Activated T-cell treated with anti-CD3 and anti-CD28 coated beads, Interleukin-2, amount 50 U/mL, for 4 hours (primary cell): ENCODE results near the gene CDC42SE2. TPM values are rescaled to one million over a fixed set of nuclear protein-coding genes. Genes with fewer than 3 reads are reported as not detected.
A peak's percentile ranks its signal among the peaks of the same experiment; 100 is the strongest.
"Not testable (repeated sequence)": the region's sequence is repeated elsewhere in the genome, so short reads cannot be mapped to it uniquely, and the experiment has no call there.

Experiments used
- ATAC-seq, 2 donors: fragments of 200-7000 bp; cut with Tn5 transposase; one replicate each; pipeline ENCODE4 v1.10.0; 2021
- DNase-seq: peaks from one replicate; pipeline ENCODE4 v3.0.0-alpha.2; 2020
- H3K27me3 Mint-ChIP-seq: one replicate; pipeline ENCODE4 v1.8.0; 2021; ENCODE audit warnings: low read depth, mixed read lengths
- H3K36me3 Mint-ChIP-seq: one replicate; pipeline ENCODE4 v1.8.0; 2022; ENCODE audit warnings: mixed read lengths; ENCODE audit not compliant: insufficient read depth
- H3K4me1 Mint-ChIP-seq: one replicate; pipeline ENCODE4 v1.8.0; 2021; ENCODE audit warnings: low read depth, mixed read lengths
- H3K4me3 Mint-ChIP-seq: one replicate; pipeline ENCODE4 v1.8.0; 2021; ENCODE audit warnings: mild to moderate bottlenecking, moderate library complexity, mixed read lengths
- H3K9me3 Mint-ChIP-seq: one replicate; pipeline ENCODE4 v1.8.0; 2021; ENCODE audit warnings: mixed read lengths
- total RNA-seq, 3 donors: library from RNA; stranded (reverse); gene quantifications; one replicate each; pipeline ENCODE4 v1.2.1, GENCODE V29; 2021

CDC42SE2 gene
- total RNA-seq, 3 donors from 2014 or later: 89.3 to 103 (median 97.5) TPM

GRCh38 chr5:131396630-131397273 is 132.9 kb downstream of the CDC42SE2 start:
- DNase-seq: no peak
- ATAC-seq: no peak
- Mint-ChIP-seq H3K9me3 (peaks cover 3% of the 10 kb centered on the region), H3K36me3 (peaks cover 69% of the 10 kb centered on the region), H3K4me1 (peaks cover 66% of the 10 kb centered on the region), H3K4me3 (peak overlapping the region; percentile 52), H3K27me3 (no peaks in the 10 kb centered on the region)

- peaks cover 44% of the 10 kb centered on the region for H3K4me1 Mint-ChIP-seq
- ATAC-seq, H3K27me3 Mint-ChIP-seq, DNase-seq, H3K4me3 Mint-ChIP-seq: not testable (repeated sequence)
- H3K36me3 Mint-ChIP-seq: peaks cover 71% of the 10 kb centered on the region
- peaks cover 12% of the 10 kb centered on the region for H3K9me3 Mint-ChIP-seq
Measured at GRCh38 chr5:131399007-131399406, 135.2 kb downstream of the CDC42SE2 start.

GRCh38 chr5:131400585-131400984 is 136.7 kb downstream of the CDC42SE2 start:
- peaks cover 72% of the 10 kb centered on the region for H3K36me3 Mint-ChIP-seq
- no peaks in the 10 kb centered on the region for H3K27me3 Mint-ChIP-seq
- peaks cover 12% of the 10 kb centered on the region for H3K9me3 Mint-ChIP-seq
- H3K4me1 Mint-ChIP-seq: peaks cover 39% of the 10 kb centered on the region
- H3K4me3 Mint-ChIP-seq: no peak overlapping the region
- DNase-seq (no peak), ATAC-seq (no peak)

GRCh38 chr5:131405674-131406073 is 141.8 kb downstream of the CDC42SE2 start:
- no peak for DNase-seq
- H3K9me3 Mint-ChIP-seq: peaks cover 11% of the 10 kb centered on the region
- no peak overlapping the region for H3K4me3 Mint-ChIP-seq
- peaks cover 7% of the 10 kb centered on the region for H3K4me1 Mint-ChIP-seq
- peak in 1 of 2 donors; percentile 18 for ATAC-seq
- no peaks in the 10 kb centered on the region for H3K27me3 Mint-ChIP-seq
- peaks cover 64% of the 10 kb centered on the region for H3K36me3 Mint-ChIP-seq

GRCh38 chr5:131406076-131406475 is 142.2 kb downstream of the CDC42SE2 start:
- no peak overlapping the region for H3K4me3 Mint-ChIP-seq
- DNase-seq (no peak), ATAC-seq (no peak)
- no peaks in the 10 kb centered on the region for H3K27me3 Mint-ChIP-seq
- peaks cover 5% of the 10 kb centered on the region for H3K4me1 Mint-ChIP-seq
- peaks cover 63% of the 10 kb centered on the region for H3K36me3 Mint-ChIP-seq
- H3K9me3 Mint-ChIP-seq: peaks cover 8% of the 10 kb centered on the region

GRCh38 chr5:131406975-131407638 is 143.3 kb downstream of the CDC42SE2 start:
- peak in 1 of 2 donors; percentile 9 for ATAC-seq
- peaks cover 5% of the 10 kb centered on the region for H3K4me1 Mint-ChIP-seq
- no peaks in the 10 kb centered on the region for H3K27me3 Mint-ChIP-seq
- peaks cover 5% of the 10 kb centered on the region for H3K9me3 Mint-ChIP-seq
- DNase-seq: no peak
- peaks cover 62% of the 10 kb centered on the region for H3K36me3 Mint-ChIP-seq
- no peak overlapping the region for H3K4me3 Mint-ChIP-seq

GRCh38 chr5:131413605-131414559 is 150.0 kb downstream of the CDC42SE2 start:
- Mint-ChIP-seq H3K4me3 (peak overlapping the region; percentile 56), H3K9me3 (no peaks in the 10 kb centered on the region), H3K36me3 (peaks cover 27% of the 10 kb centered on the region), H3K27me3 (no peaks in the 10 kb centered on the region), H3K4me1 (peaks cover 37% of the 10 kb centered on the region)
- DNase-seq (no peak), ATAC-seq (peak; percentile 62 to 71)

- no peaks in the 10 kb centered on the region for H3K27me3 Mint-ChIP-seq
- H3K36me3 Mint-ChIP-seq: peaks cover 16% of the 10 kb centered on the region
- H3K9me3 Mint-ChIP-seq: no peaks in the 10 kb centered on the region
- peaks cover 44% of the 10 kb centered on the region for H3K4me1 Mint-ChIP-seq
- no peak for DNase-seq
- peak overlapping the region; percentile 47 for H3K4me3 Mint-ChIP-seq
- ATAC-seq: no peak
Measured at GRCh38 chr5:131416729-131417128, 152.9 kb downstream of the CDC42SE2 start.

- peak in 1 of 2 donors; percentile 60 for ATAC-seq
Measured at GRCh38 chr5:131417240-131417869, 153.5 kb downstream of the CDC42SE2 start.

GRCh38 chr5:131418846-131419245 is 155.0 kb downstream of the CDC42SE2 start:
- Mint-ChIP-seq H3K36me3 (peaks cover 27% of the 10 kb centered on the region), H3K9me3 (no peaks in the 10 kb centered on the region), H3K4me3 (no peak overlapping the region), H3K4me1 (peaks cover 38% of the 10 kb centered on the region), H3K27me3 (no peaks in the 10 kb centered on the region)
- DNase-seq: no peak
- no peak for ATAC-seq

More at GRCh38 chr5:131417240-131417869, 153.5 kb downstream of the CDC42SE2 start:
- H3K36me3 Mint-ChIP-seq: peaks cover 19% of the 10 kb centered on the region
- peaks cover 44% of the 10 kb centered on the region for H3K4me1 Mint-ChIP-seq
- H3K4me3 Mint-ChIP-seq: peak overlapping the region; percentile 34
- peak; percentile 86 for DNase-seq
- no peaks in the 10 kb centered on the region for H3K9me3 Mint-ChIP-seq
- H3K27me3 Mint-ChIP-seq: no peaks in the 10 kb centered on the region

GRCh38 chr5:131419877-131420276 is 156.0 kb downstream of the CDC42SE2 start:
- Mint-ChIP-seq H3K27me3 (no peaks in the 10 kb centered on the region), H3K36me3 (peaks cover 22% of the 10 kb centered on the region), H3K9me3 (no peaks in the 10 kb centered on the region), H3K4me3 (no peak overlapping the region), H3K4me1 (peaks cover 29% of the 10 kb centered on the region)
- no peak for ATAC-seq
- no peak for DNase-seq

- ATAC-seq: no peak
- Mint-ChIP-seq H3K9me3 (no peaks in the 10 kb centered on the region), H3K4me1 (peaks cover 8% of the 10 kb centered on the region), H3K36me3 (peaks cover 25% of the 10 kb centered on the region), H3K4me3 (no peak overlapping the region), H3K27me3 (no peaks in the 10 kb centered on the region)
- no peak for DNase-seq
Measured at GRCh38 chr5:131423056-131423455, 159.2 kb downstream of the CDC42SE2 start.

GRCh38 chr5:131426011-131426410 is 162.2 kb downstream of the CDC42SE2 start:
- ATAC-seq (no peak), DNase-seq (no peak)
- Mint-ChIP-seq H3K4me1 (peaks cover 3% of the 10 kb centered on the region), H3K9me3 (no peaks in the 10 kb centered on the region), H3K27me3 (no peaks in the 10 kb centered on the region), H3K36me3 (peaks cover 37% of the 10 kb centered on the region), H3K4me3 (no peak overlapping the region)

- Mint-ChIP-seq H3K9me3 (no peaks in the 10 kb centered on the region), H3K27me3 (no peaks in the 10 kb centered on the region), H3K4me3 (no peak overlapping the region), H3K4me1 (peaks cover 2% of the 10 kb centered on the region), H3K36me3 (peaks cover 40% of the 10 kb centered on the region)
- DNase-seq (no peak), ATAC-seq (no peak)
Measured at GRCh38 chr5:131430794-131431193, 166.9 kb downstream of the CDC42SE2 start.
